Ovary (tissue), 3 donors: ENCODE data around the gene WDR37.

ENCODE experiments used
- CTCF ChIP-seq, 3 donors: fragments of 450-650 bp in 2 of 3; fragments of 200-600 bp in 1 of 3; IDR thresholded peaks; one replicate each; pipeline versions ENCODE4 v1.5.1 to v1.8.0; 2016 to 2022; ENCODE audit warnings: antibody characterized with exemption in 3 of 3, mild to moderate bottlenecking in 1 of 3
- EP300 ChIP-seq: sonication (generic); formaldehyde crosslinking; IDR thresholded peaks from one replicate; pipeline ENCODE4 v1.6.1; 2017; ENCODE audit warnings: antibody characterized with exemption
- POLR2A ChIP-seq: fragments of 450-650 bp; IDR thresholded peaks from one replicate; pipeline ENCODE4 v1.6.1; 2017; ENCODE audit warnings: antibody characterized with exemption, mild to moderate bottlenecking, moderate library complexity
- donor health status: DM: no; HTN: no; CAD: no.

- TF ChIP-seq CTCF (IDR thresholded peaks at IDR 0.05) (no peak), EP300 (no peak), POLR2A (no peak)
Measured at GRCh38 chr10:1029838-1030237, 26.3 kb upstream of the WDR37 start.
